Neural cell (in vitro differentiated cells): Measurements from ENCODE around the gene COPS9. TPM values are rescaled to one million over a fixed set of nuclear protein-coding genes. Genes with fewer than 3 reads are reported as not detected.

Source experiments
- H2AFZ ChIP-seq: fragments of 200-600, 300-800 bp; sonication (generic), shearing (Covaris generic); 2 replicates; pipeline ENCODE4 v1.6.0; 2014; ENCODE audit warnings: low read depth, mild to moderate bottlenecking, antibody characterized with exemption, low read length, moderate library complexity
- H3F3A ChIP-seq: fragments of 200-600 bp; shearing (Covaris generic); 2 replicates; pipeline ENCODE4 v1.6.1; 2016; ENCODE audit warnings: mild to moderate bottlenecking, moderate library complexity, mixed read lengths, antibody characterized with exemption, low read length; ENCODE audit not compliant: insufficient read depth, poor library complexity, severe bottlenecking
- H3K27ac ChIP-seq: fragments of 200-600, 300-800 bp; sonication (generic), shearing (Covaris generic); 2 replicates; pipeline ENCODE4 v1.5.1; 2014; ENCODE audit warnings: mild to moderate bottlenecking, low read length, moderate library complexity
- H3K27me3 ChIP-seq: fragments of 300-800, 200-600 bp; sonication (generic), shearing (Covaris generic); 2 replicates; pipeline ENCODE4 v1.6.0; 2014; ENCODE audit warnings: mild to moderate bottlenecking, low read depth, low read length, moderate library complexity; ENCODE audit not compliant: insufficient read depth
- H3K36me3 ChIP-seq: fragments of 300-800, 200-600 bp; sonication (generic), shearing (Covaris generic); 2 replicates; pipeline ENCODE4 v1.5.1; 2014; ENCODE audit warnings: mild to moderate bottlenecking, antibody characterized with exemption, low read length, moderate library complexity; ENCODE audit not compliant: insufficient read depth
- H3K4me2 ChIP-seq: fragments of 300-800, 200-600 bp; sonication (generic), shearing (Covaris generic); 2 replicates; pipeline ENCODE4 v1.6.0; 2014; ENCODE audit warnings: mild to moderate bottlenecking, low read length
- H3K4me3 ChIP-seq: fragments of 300-800, 200-600 bp; sonication (generic), shearing (Covaris generic); 2 replicates; pipeline ENCODE4 v1.5.1; 2014; ENCODE audit warnings: mild to moderate bottlenecking, low read length, moderate library complexity
- H3K79me2 ChIP-seq: fragments of 200-600 bp; shearing (Covaris generic); replicated peaks from 2 replicates; pipeline ENCODE4 v1.6.0; 2014; ENCODE audit warnings: mild to moderate bottlenecking, low read length, moderate library complexity; ENCODE audit not compliant: insufficient read depth
- H3K9ac ChIP-seq: fragments of 300-800, 200-600 bp; sonication (generic), shearing (Covaris generic); 2 replicates; pipeline ENCODE4 v1.6.1; 2016; ENCODE audit warnings: mild to moderate bottlenecking, low read length, mixed read lengths
- H3K9me2 ChIP-seq: fragments of 200-600 bp; shearing (Covaris generic); 2 replicates; pipeline ENCODE4 v1.6.1; 2016; ENCODE audit warnings: mild to moderate bottlenecking, low read length, mixed read lengths; ENCODE audit not compliant: insufficient read depth
- H3K9me3 ChIP-seq: fragments of 200-600, 300-800 bp; sonication (generic), shearing (Covaris generic); 2 replicates; pipeline ENCODE4 v1.6.1; 2016; ENCODE audit warnings: mild to moderate bottlenecking, mixed run types, low read length, moderate library complexity, mixed read lengths
- H4K20me1 ChIP-seq: fragments of 200-600 bp; shearing (Covaris generic); 2 replicates; pipeline ENCODE4 v1.6.1; 2016; ENCODE audit warnings: mild to moderate bottlenecking, mixed run types; ENCODE audit not compliant: insufficient read depth
- CTCF ChIP-seq: fragments of 450-650 bp; IDR thresholded peaks from 2 replicates; pipeline ENCODE4 v1.5.1; 2014; ENCODE audit warnings: antibody characterized with exemption, mild to moderate bottlenecking, moderate library complexity; ENCODE audit not compliant: poor library complexity, severe bottlenecking
- EP300 ChIP-seq: fragments of 450-650 bp; conservative IDR thresholded peaks from 2 replicates; pipeline ENCODE4 v1.6.1; 2014; ENCODE audit warnings: antibody characterized with exemption, mild to moderate bottlenecking, moderate library complexity; ENCODE audit not compliant: poor library complexity, severe bottlenecking
- EZH2 ChIP-seq: fragments of 200-600, 300-800 bp; shearing (Covaris generic), sonication (generic); IDR thresholded peaks from 2 replicates; pipeline ENCODE4 v1.6.1; 2014; ENCODE audit warnings: antibody characterized with exemption, low read length, borderline replicate concordance, mild to moderate bottlenecking; ENCODE audit not compliant: insufficient read depth, poor library complexity, severe bottlenecking
- MXI1 ChIP-seq: fragments of 450-650 bp; conservative IDR thresholded peaks from 2 replicates; pipeline ENCODE4 v1.6.1; 2014; ENCODE audit warnings: antibody characterized with exemption, mild to moderate bottlenecking; ENCODE audit not compliant: poor library complexity, severe bottlenecking
- POLR2AphosphoS5 ChIP-seq: IDR thresholded peaks from 2 replicates; pipeline ENCODE4 v1.6.1; 2012
- RAD21 ChIP-seq: fragments of 450-650 bp; conservative IDR thresholded peaks from 2 replicates; pipeline ENCODE4 v1.6.1; 2014; ENCODE audit warnings: antibody characterized with exemption, mild to moderate bottlenecking, moderate library complexity
- REST ChIP-seq: IDR thresholded peaks from 2 replicates; pipeline ENCODE4 v1.6.1; 2012; ENCODE audit warnings: borderline replicate concordance
- SMC3 ChIP-seq: fragments of 450-650 bp; conservative IDR thresholded peaks from 2 replicates; pipeline ENCODE4 v1.6.1; 2014; ENCODE audit warnings: antibody characterized with exemption, mild to moderate bottlenecking, moderate library complexity; ENCODE audit not compliant: poor library complexity
- TAF1 ChIP-seq: IDR thresholded peaks from 2 replicates; pipeline ENCODE4 v1.6.1; 2012; ENCODE audit warnings: low read depth
- polyA plus RNA-seq: library from polyadenylated mRNA; depleted of rRNA; stranded (reverse); fragments of >200 nt; gene quantifications from 2 replicates; pipeline ENCODE4 v1.2.3, GENCODE V29; 2014

Gene COPS9
- polyA plus RNA-seq, 1 donor from 2014 or later, result 359 TPM

GRCh38 chr2:240161087-240161750 is 25.1 kb upstream of the COPS9 start:
- H3K9ac ChIP-seq, result no peak overlapping the region
- H2AFZ ChIP-seq, result no peak overlapping the region
- H3K9me2 ChIP-seq, result no peaks in the 10 kb centered on the region

More at GRCh38 chr2:240161087-240161750, 25.1 kb upstream of the COPS9 start:
- Histone ChIP-seq H3K4me2 (no peak overlapping the region), H4K20me1 (no peaks in the 10 kb centered on the region), H3K27me3 (no peaks in the 10 kb centered on the region), H3K79me2 (no peaks in the 10 kb centered on the region), H3K9me3 (no peaks in the 10 kb centered on the region), H3K4me3 (no peak overlapping the region), H3K27ac (no peak overlapping the region), H3F3A (no peaks in the 10 kb centered on the region), H3K36me3 (no peaks in the 10 kb centered on the region)
- TF ChIP-seq SMC3 (no peak), RAD21 (no peak), POLR2AphosphoS5 (no peak), MXI1 (no peak), EZH2 (no peak), REST (no peak), CTCF (no peak), EP300 (no peak), TAF1 (no peak)
